Heart right ventricle (tissue), 16 donors: ENCODE results near the gene MCF2L2. TPM values are rescaled to one million over a fixed set of nuclear protein-coding genes. Genes with fewer than 3 reads are reported as not detected.

ENCODE experiments used
- ATAC-seq, 8 donors: fragments of 200-7000 bp; cut with Tn5 transposase; one replicate each; pipeline ENCODE4 v1.9.1; 2020; ENCODE audit warnings: mild to moderate bottlenecking in 8 of 8, moderate library complexity in 8 of 8, moderate number of reproducible peaks in 1 of 8
- DNase-seq, 2 donors: peaks; one replicate each; pipeline ENCODE4 v3.0.0-alpha.2; 2020
- H3K27ac ChIP-seq, 10 donors: fragments of 200-600 bp; sonication (generic) in 2 of 10; one replicate each; pipeline versions ENCODE4 v1.5.0 to v1.8.0; 2020 to 2022; ENCODE audit warnings: mild to moderate bottlenecking in 3 of 10
- H3K27me3 ChIP-seq, 7 donors: fragments of 200-600 bp; one replicate each; pipeline ENCODE4 v1.8.0; 2021 to 2022; ENCODE audit warnings: mild to moderate bottlenecking in 2 of 7
- H3K36me3 ChIP-seq, 9 donors: fragments of 200-600 bp; sonication (generic) in 1 of 9; one replicate each; pipeline versions ENCODE4 v1.5.0 to v1.8.0; 2020 to 2022; ENCODE audit warnings: mild to moderate bottlenecking in 2 of 9
- H3K4me1 ChIP-seq, 9 donors: fragments of 200-600 bp; sonication (generic) in 1 of 9; one replicate each; pipeline versions ENCODE4 v1.5.0 to v1.8.0; 2020 to 2022; ENCODE audit warnings: mild to moderate bottlenecking in 4 of 9
- H3K4me3 ChIP-seq, 10 donors: fragments of 200-600 bp; sonication (generic) in 2 of 10; one replicate each; pipeline versions ENCODE4 v1.5.0 to v1.8.0; 2020 to 2022; ENCODE audit warnings: mild to moderate bottlenecking in 7 of 10, moderate library complexity in 2 of 10
- H3K9me3 ChIP-seq, 11 donors: fragments of 200-600 bp in 10 of 11; sonication (generic) in 2 of 11; one replicate each; pipeline versions ENCODE4 v1.5.0 to v1.8.0; 2013 to 2022; ENCODE audit warnings: mild to moderate bottlenecking in 2 of 11, control low read depth in 1 of 11, moderate library complexity in 1 of 11
- WGBS, 2 donors: extraction: QIAGEN DNeasy Blood & Tissue Kit; methylation state at CpG; one replicate each; pipeline ENCODE4 v1.1.7; 2013; ENCODE audit warnings: inconsistent platforms in 1 of 2; 5-methylcytosine and 5-hydroxymethylcytosine counted together
- intact Hi-C, 10 donors: fragments of 100-400 bp; cut with DNase I; formaldehyde crosslinking; loops; one replicate each; pipeline versions ENCODE4 v1.11.1 to v1.14.2; 2022
- polyA plus RNA-seq, 2 donors: library from polyadenylated mRNA; stranded (reverse); fragments of 200-250 nt; gene quantifications; one replicate each; pipeline ENCODE4 v1.2.3, GENCODE V29; 2013
- total RNA-seq, 10 donors: library from RNA; stranded (reverse); fragmentation: NEBNext Ultra II Directional in 3 of 10; extraction: Animal tissue kit (Norgen Biotek cat#: 25700) in 3 of 10; gene quantifications; one replicate each; pipeline versions ENCODE4 v1.2.1 to v1.2.4, GENCODE V29; 2021 to 2023
- TF ChIP-seq, protein P1 (sequence below), 9 donors: fragments of 200-600 bp; sonication (generic) in 2 of 9; IDR thresholded peaks; one replicate each; pipeline versions ENCODE4 v1.5.0 to v1.8.0; 2021 to 2022; ENCODE audit warnings: antibody characterized with exemption in 9 of 9, mild to moderate bottlenecking in 5 of 9, moderate library complexity in 1 of 9
- donor health status: Arrhythmogenic right ventricular cardiomyopathy.
- donor health status: ischemic (EF 13 %, LVEDD 7.1; RV severe dilation, severe dysfunction).
- donor health status: healthy with polysubstance abuse.
- donor health status: DM: no; HTN: yes; CAD: no.
- donor health status: DM: no; HTN: no; CAD: no.
- donor health status: ischemic (EF 25% LVEDD 6.9; RV normal size, moderate dysfunction).
- donor health status: ischemic (EF 25% LVEDD 5.7; RV mildly dilated, moderate dysfunction).
- donor health status: healthy.
- donor health status: DM: yes; HTN: yes; CAD: no.
- donor health status: Ischemic cardiomyopathy.
- donor health status: ischemic (EF 35%, LVEDD 5.7; RV mildly dilated, moderate dysfunction).
- donor health status: nonischemic (EF 11% LVEDD 7.7; RV severe dilation, severe dysfunction).
- donor health status: DM: yes; HTN: yes; CAD: no.
- donor health status: PGD.
- donor health status: ischemic (EF 29% LVEDD 5.4; RV normal size, mild dysfunction).
- donor health status: nonischemic (EF 23%, LVEDD 6.1; RV moderate dilation, normal function).

The MCF2L2 gene
- total and polyA plus RNA-seq, 12 donors = 0.09 to 1.5 (median 0.40) TPM; not detected in 1

- H3K27ac ChIP-seq = no peak overlapping the region
- peaks cover 0 to 34% (median 0%) of the 10 kb centered on the region in 11 donors for H3K9me3 ChIP-seq
- TF ChIP-seq, protein P1, sequence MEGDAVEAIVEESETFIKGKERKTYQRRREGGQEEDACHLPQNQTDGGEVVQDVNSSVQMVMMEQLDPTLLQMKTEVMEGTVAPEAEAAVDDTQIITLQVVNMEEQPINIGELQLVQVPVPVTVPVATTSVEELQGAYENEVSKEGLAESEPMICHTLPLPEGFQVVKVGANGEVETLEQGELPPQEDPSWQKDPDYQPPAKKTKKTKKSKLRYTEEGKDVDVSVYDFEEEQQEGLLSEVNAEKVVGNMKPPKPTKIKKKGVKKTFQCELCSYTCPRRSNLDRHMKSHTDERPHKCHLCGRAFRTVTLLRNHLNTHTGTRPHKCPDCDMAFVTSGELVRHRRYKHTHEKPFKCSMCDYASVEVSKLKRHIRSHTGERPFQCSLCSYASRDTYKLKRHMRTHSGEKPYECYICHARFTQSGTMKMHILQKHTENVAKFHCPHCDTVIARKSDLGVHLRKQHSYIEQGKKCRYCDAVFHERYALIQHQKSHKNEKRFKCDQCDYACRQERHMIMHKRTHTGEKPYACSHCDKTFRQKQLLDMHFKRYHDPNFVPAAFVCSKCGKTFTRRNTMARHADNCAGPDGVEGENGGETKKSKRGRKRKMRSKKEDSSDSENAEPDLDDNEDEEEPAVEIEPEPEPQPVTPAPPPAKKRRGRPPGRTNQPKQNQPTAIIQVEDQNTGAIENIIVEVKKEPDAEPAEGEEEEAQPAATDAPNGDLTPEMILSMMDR (IDR thresholded peaks at IDR 0.05) = no peak
- DNase-seq = no peak
- intact Hi-C loops = no loop called here
- 74 to 76% methylated on average over 1 of the region's 1 CpG for WGBS, 2 donors
- H3K27me3 ChIP-seq = no peaks in the 10 kb centered on the region
- no peak overlapping the region for H3K4me3 ChIP-seq
- H3K36me3 ChIP-seq = no peaks in the 10 kb centered on the region
- H3K4me1 ChIP-seq = no peaks in the 10 kb centered on the region
- ATAC-seq = no peak
These were observed 85.6 kb downstream of the MCF2L2 start for GRCh38 chr3:183342824-183343223.

DNA sequence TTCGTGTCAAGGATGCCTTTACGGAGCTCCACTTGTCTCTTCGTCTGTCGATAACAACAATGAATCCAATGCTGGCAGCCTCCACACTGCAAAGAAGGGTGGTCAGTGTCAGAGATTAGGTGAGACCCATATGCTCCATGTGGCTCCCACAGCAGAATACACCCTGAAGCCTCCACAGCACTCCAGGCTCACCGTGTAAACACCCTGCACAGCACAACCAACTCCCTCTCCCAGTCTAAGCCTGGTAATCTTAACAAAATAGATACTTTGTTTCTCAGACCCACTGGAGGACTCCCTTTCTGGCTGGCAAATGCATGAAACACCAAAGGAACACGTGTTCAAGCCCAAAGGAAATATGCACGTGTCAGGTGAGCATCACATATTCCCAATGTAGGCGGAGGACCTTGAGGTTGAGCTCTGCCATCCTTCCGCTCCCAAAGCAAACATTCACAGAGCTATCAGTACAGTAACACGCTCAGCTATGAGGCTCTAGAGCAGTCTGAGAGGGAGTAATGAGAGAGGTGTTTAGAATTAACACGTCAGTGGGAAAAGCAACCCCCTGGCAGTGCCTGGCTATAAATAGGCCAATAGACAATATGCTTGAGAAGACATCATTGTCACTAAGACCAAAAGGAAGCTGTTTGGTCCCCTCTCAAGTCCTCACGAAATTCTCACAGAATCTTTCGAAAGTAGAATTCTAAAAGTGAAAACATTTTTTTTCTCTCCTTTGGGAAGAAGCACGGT lies 86.7 kb downstream of the MCF2L2 start:
- intact Hi-C loops = no loop called here
- no peak for ATAC-seq

GRCh38 chr3:183340222-183340621 lies 88.2 kb downstream of the MCF2L2 start:
- TF ChIP-seq, protein P1 (IDR thresholded peaks at IDR 0.05) = no peak
- ATAC-seq (no peak), DNase-seq (no peak)
- 95 to 98% methylated on average over 2 of the region's 2 CpGs for WGBS, 2 donors
- no peaks in the 10 kb centered on the region for H3K27me3 ChIP-seq
- no peaks in the 10 kb centered on the region for H3K36me3 ChIP-seq
- H3K27ac ChIP-seq = no peak overlapping the region
- no peaks in the 10 kb centered on the region for H3K4me1 ChIP-seq
- peaks cover 0 to 11% (median 0%) of the 10 kb centered on the region in 11 donors for H3K9me3 ChIP-seq
- no peak overlapping the region for H3K4me3 ChIP-seq
- intact Hi-C loops = no loop called here

More for the DNA sequence above, 86.7 kb downstream of the MCF2L2 start:
- Histone ChIP-seq H3K27ac (no peak overlapping the region), H3K36me3 (no peaks in the 10 kb centered on the region), H3K4me3 (no peak overlapping the region), H3K27me3 (no peaks in the 10 kb centered on the region), H3K4me1 (no peaks in the 10 kb centered on the region), H3K9me3 (peaks cover 0 to 23% (median 0%) of the 10 kb centered on the region in 11 donors)
- no peak for DNase-seq
- 73 to 80% methylated on average over 14 of the region's 14 CpGs for WGBS, 2 donors
- TF ChIP-seq, protein P1 (IDR thresholded peaks at IDR 0.05) = no peak

GRCh38 chr3:183339461-183340086 lies 88.8 kb downstream of the MCF2L2 start:
- TF ChIP-seq, protein P1 (IDR thresholded peaks at IDR 0.05) = no peak
- Histone ChIP-seq H3K4me3 (no peak overlapping the region), H3K4me1 (no peaks in the 10 kb centered on the region), H3K27ac (no peak overlapping the region), H3K36me3 (no peaks in the 10 kb centered on the region), H3K9me3 (peaks cover 0 to 4% (median 0%) of the 10 kb centered on the region in 11 donors), H3K27me3 (no peaks in the 10 kb centered on the region)
- ATAC-seq = no peak
- intact Hi-C loops = no loop called here
- 89 to 90% methylated on average over 8 of the region's 8 CpGs for WGBS, 2 donors
- DNase-seq = no peak
